B cell (primary cell): ENCODE measurements around the gene SDR9C7. TPM values are rescaled to one million over a fixed set of nuclear protein-coding genes. Genes with fewer than 3 reads are reported as not detected.

Source experiments
- ATAC-seq: fragments of 200-7000 bp; cut with Tn5 transposase; one replicate; pipeline ENCODE4 v1.10.0; 2021; ENCODE audit warnings: low read depth, mild to moderate bottlenecking, moderate number of reproducible peaks, moderate library complexity
- CTCF ChIA-PET: fragments of 350-600 bp; sonication (Branson Sonifier 250); formaldehyde crosslinking; loops from one replicate; lab custom pipeline; 2021; ENCODE audit warnings: antibody characterized with exemption, inconsistent platforms; lab: Charles Lee
- POLR2A ChIA-PET: fragments of 350-600 bp; sonication (Branson Sonifier 250); formaldehyde crosslinking; loops from one replicate; lab custom pipeline; 2021; ENCODE audit warnings: antibody characterized with exemption; lab: Charles Lee
- DNase-seq: peaks from one replicate; pipeline ENCODE4 v3.0.0; 2013
- H2AFZ ChIP-seq: 2 replicates; pipeline ENCODE4 v1.6.1; 2012; ENCODE audit warnings: mild to moderate bottlenecking, low read depth, low read length; ENCODE audit not compliant: insufficient read depth, poor library complexity, severe bottlenecking
- H3K27ac ChIP-seq, 2 donors: 1 replicate in 1 of 2; 2 replicates in 1 of 2; pipeline ENCODE4 v1.5.1; 2012 to 2013; ENCODE audit warnings: low read length in 2 of 2, mild to moderate bottlenecking in 2 of 2, moderate library complexity in 1 of 2
- H3K27me3 ChIP-seq, 4 experiments: fragments of 200-600 bp in 1 of 4; sonication (generic) in 1 of 4; replicated peaks in 1 of 4; 1 replicate in 2 of 4; 2 replicates in 2 of 4; pipeline versions ENCODE4 v1.6.1 to v1.7.0; 2013 to 2016; ENCODE audit warnings: low read length in 3 of 4, mild to moderate bottlenecking in 2 of 4, mixed read lengths in 1 of 4, moderate library complexity in 1 of 4; ENCODE audit not compliant: insufficient read depth in 4 of 4, control insufficient read depth in 3 of 4; ENCODE audit errors: control extremely low read depth in 1 of 4
- H3K36me3 ChIP-seq, 2 experiments: replicated peaks in 1 of 2; 1 replicate in 1 of 2; 2 replicates in 1 of 2; pipeline versions ENCODE4 v1.6.1 to v1.7.1; 2013; ENCODE audit warnings: low read length in 1 of 2; ENCODE audit not compliant: insufficient read depth in 2 of 2, control insufficient read depth in 1 of 2; ENCODE audit errors: control extremely low read depth in 1 of 2, extremely low read depth in 1 of 2
- H3K4me1 ChIP-seq, 2 donors: fragments of 200-600 bp in 1 of 2; sonication (generic) in 1 of 2; 1 replicate in 1 of 2; 2 replicates in 1 of 2; pipeline versions ENCODE4 v1.5.1 to v1.6.1; 2013 to 2017; ENCODE audit warnings: low read length in 2 of 2; ENCODE audit not compliant: control insufficient read depth in 2 of 2, insufficient read depth in 2 of 2
- H3K4me2 ChIP-seq: replicated peaks from 2 replicates; pipeline ENCODE3; 2012; ENCODE audit warnings: mild to moderate bottlenecking, low read depth, low read length; ENCODE audit not compliant: poor library complexity, severe bottlenecking
- H3K4me3 ChIP-seq, 5 experiments: fragments of 200-600 bp in 1 of 5; sonication (generic) in 1 of 5; 1 replicate in 3 of 5; 2 replicates in 2 of 5; pipeline versions ENCODE4 v1.5.1 to v1.7.0; 2011 to 2016; ENCODE audit warnings: low read length in 4 of 5, mild to moderate bottlenecking in 4 of 5, low read depth in 2 of 5, control low read depth in 1 of 5, moderate library complexity in 1 of 5; ENCODE audit not compliant: insufficient read depth in 1 of 5; ENCODE audit errors: control extremely low read depth in 1 of 5, extremely low read depth in 1 of 5
- H3K79me2 ChIP-seq: fragments of 200-600 bp; sonication (generic); one replicate; pipeline ENCODE4 v1.6.0; 2016; ENCODE audit warnings: low read length; ENCODE audit not compliant: control insufficient read depth, insufficient read depth
- H3K9ac ChIP-seq: fragments of 200-600 bp; sonication (generic); 2 replicates; pipeline ENCODE4 v1.6.1; 2017; ENCODE audit warnings: mild to moderate bottlenecking, low read length, moderate library complexity
- H3K9me3 ChIP-seq, 3 donors: one replicate each; pipeline versions ENCODE4 v1.6.1 to v1.7.1; 2013; ENCODE audit warnings: low read length in 2 of 3; ENCODE audit not compliant: control insufficient read depth in 2 of 3, insufficient read depth in 1 of 3; ENCODE audit errors: control extremely low read depth in 1 of 3
- H4K20me1 ChIP-seq: 2 replicates; pipeline ENCODE4 v1.6.0; 2012; ENCODE audit warnings: mild to moderate bottlenecking, low read length; ENCODE audit not compliant: insufficient read depth, control insufficient read depth, poor library complexity, severe bottlenecking
- H3K27ac Mint-ChIP-seq: one replicate; pipeline ENCODE4 v1.8.0; 2021; ENCODE audit warnings: mixed read lengths
- H3K27me3 Mint-ChIP-seq: one replicate; pipeline ENCODE4 v1.8.0; 2021; ENCODE audit warnings: mixed read lengths
- H3K4me1 Mint-ChIP-seq: one replicate; pipeline ENCODE4 v1.8.0; 2021; ENCODE audit warnings: mixed read lengths
- H3K4me3 Mint-ChIP-seq: one replicate; pipeline ENCODE4 v1.8.0; 2021; ENCODE audit warnings: mixed read lengths
- H3K9me3 Mint-ChIP-seq: one replicate; pipeline ENCODE4 v1.8.0; 2022; ENCODE audit warnings: mixed read lengths; ENCODE audit not compliant: insufficient read depth
- EZH2 ChIP-seq: IDR thresholded peaks from 2 replicates; pipeline ENCODE4 v1.6.1; 2012; ENCODE audit warnings: borderline replicate concordance, low read depth, mild to moderate bottlenecking, moderate library complexity, low read length; ENCODE audit not compliant: insufficient read depth, poor library complexity, severe bottlenecking
- WGBS: methylation state at CpG from one replicate; pipeline ENCODE4 v1.1.5; 2013; ENCODE audit warnings: missing lambda C conversion rate; ENCODE audit not compliant: insufficient coverage; 5-methylcytosine and 5-hydroxymethylcytosine counted together
- intact Hi-C: fragments of 100-400 bp; cut with micrococcal nuclease; formaldehyde crosslinking; loops from one replicate; pipeline ENCODE4 v1.10.0; 2022
- polyA plus RNA-seq: library from polyadenylated mRNA; depleted of rRNA; stranded (reverse); fragments of >200 nt; gene quantifications from 2 replicates; pipeline ENCODE4 v1.2.3, GENCODE V29; 2012
- total RNA-seq, 2 donors: library from RNA; stranded (reverse); fragments of 120-200 nt in 1 of 2; gene quantifications; 1 replicate in 1 of 2; 2 replicates in 1 of 2; pipeline versions ENCODE4 v1.2.3 to v1.2.4, GENCODE V29; 2013 to 2022
- TF ChIP-seq, protein P1 (sequence below): fragments of 200-600 bp; IDR thresholded peaks from one replicate; pipeline ENCODE4 v1.8.0; 2022; ENCODE audit warnings: antibody characterized with exemption, mild to moderate bottlenecking

SDR9C7 gene
- total and polyA plus RNA-seq, 2 donors (not counting 1 experiment from before 2014, with no cell fraction given), result not detected

DNA sequence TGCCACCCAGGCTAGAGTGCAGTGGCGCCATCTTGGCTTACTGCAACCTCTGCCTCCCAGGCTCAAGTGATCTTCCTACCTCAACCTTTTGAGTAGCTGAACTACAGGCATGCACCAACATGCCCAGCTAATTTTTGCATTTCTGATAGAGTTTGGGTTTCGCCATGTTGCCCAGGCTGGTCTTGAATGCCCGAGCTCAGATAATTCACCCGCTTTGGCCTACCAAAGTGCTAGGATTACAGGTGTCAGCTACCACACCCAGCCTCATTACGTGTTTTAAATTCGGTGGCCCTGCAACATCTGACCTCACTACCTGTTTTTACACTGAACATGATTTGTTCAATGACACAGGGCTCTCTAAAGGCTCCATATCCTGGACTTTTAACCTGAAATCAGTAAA lies 46.1 kb upstream of the SDR9C7 start:
- CTCF ChIA-PET, result no interaction called here
- intact Hi-C loops, result no loop called here

DNA sequence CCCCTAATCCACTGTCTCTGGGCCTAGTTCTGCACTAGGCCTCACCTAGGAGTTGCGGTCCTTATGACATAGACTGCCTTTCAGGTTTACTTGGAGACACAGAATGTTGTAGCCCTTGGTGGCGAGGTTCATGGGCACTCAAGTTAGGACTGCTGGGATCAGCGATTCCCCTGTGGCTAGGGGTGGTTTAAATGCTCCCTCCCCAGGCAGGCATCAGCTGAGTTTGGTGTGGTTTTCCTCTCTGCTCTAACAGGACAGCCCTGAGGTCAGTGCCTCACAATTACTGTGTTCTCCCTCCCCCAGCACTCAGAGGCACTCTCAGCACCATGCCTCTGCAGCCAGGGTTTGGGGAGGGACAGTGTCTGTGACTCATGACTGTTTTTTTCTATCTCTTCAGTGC lies 45.4 kb upstream of the SDR9C7 start:
- Mint-ChIP-seq H3K4me3 (no peak overlapping the region), H3K27ac (no peak overlapping the region), H3K4me1 (no peaks in the 10 kb centered on the region), H3K27me3 (no peaks in the 10 kb centered on the region), H3K9me3 (no peaks in the 10 kb centered on the region)
- no peak overlapping the region for H3K4me3 ChIP-seq
- ChIA-PET CTCF (no interaction called here), POLR2A (no interaction called here)
- WGBS, result 92% methylated on average over 3 of the region's 3 CpGs
- no peak overlapping the region for H2AFZ ChIP-seq
- no peaks in the 10 kb centered on the region for H4K20me1 ChIP-seq
- intact Hi-C loops, result no loop called here
- no peaks in the 10 kb centered on the region for H3K79me2 ChIP-seq
- ATAC-seq, result no peak
- no peaks in the 10 kb centered on the region for H3K4me1 ChIP-seq
- no peaks in the 10 kb centered on the region for H3K27me3 ChIP-seq
- no peak overlapping the region for H3K4me2 ChIP-seq
- TF ChIP-seq, protein P1, sequence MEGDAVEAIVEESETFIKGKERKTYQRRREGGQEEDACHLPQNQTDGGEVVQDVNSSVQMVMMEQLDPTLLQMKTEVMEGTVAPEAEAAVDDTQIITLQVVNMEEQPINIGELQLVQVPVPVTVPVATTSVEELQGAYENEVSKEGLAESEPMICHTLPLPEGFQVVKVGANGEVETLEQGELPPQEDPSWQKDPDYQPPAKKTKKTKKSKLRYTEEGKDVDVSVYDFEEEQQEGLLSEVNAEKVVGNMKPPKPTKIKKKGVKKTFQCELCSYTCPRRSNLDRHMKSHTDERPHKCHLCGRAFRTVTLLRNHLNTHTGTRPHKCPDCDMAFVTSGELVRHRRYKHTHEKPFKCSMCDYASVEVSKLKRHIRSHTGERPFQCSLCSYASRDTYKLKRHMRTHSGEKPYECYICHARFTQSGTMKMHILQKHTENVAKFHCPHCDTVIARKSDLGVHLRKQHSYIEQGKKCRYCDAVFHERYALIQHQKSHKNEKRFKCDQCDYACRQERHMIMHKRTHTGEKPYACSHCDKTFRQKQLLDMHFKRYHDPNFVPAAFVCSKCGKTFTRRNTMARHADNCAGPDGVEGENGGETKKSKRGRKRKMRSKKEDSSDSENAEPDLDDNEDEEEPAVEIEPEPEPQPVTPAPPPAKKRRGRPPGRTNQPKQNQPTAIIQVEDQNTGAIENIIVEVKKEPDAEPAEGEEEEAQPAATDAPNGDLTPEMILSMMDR, result no peak
- no peak for TF ChIP-seq EZH2
- H3K36me3 ChIP-seq, result no peaks in the 10 kb centered on the region
- no peaks in the 10 kb centered on the region for H3K9me3 ChIP-seq
- no peak overlapping the region for H3K9ac ChIP-seq
- H3K27ac ChIP-seq, result no peak overlapping the region
- no peak for DNase-seq

More for the DNA sequence above, 46.1 kb upstream of the SDR9C7 start:
- Mint-ChIP-seq H3K27ac (no peak overlapping the region), H3K27me3 (no peaks in the 10 kb centered on the region), H3K4me1 (no peaks in the 10 kb centered on the region), H3K4me3 (no peak overlapping the region), H3K9me3 (no peaks in the 10 kb centered on the region)
- no peaks in the 10 kb centered on the region for H3K36me3 ChIP-seq
- no peaks in the 10 kb centered on the region for H4K20me1 ChIP-seq
- H3K79me2 ChIP-seq, result no peaks in the 10 kb centered on the region
- DNase-seq, result no peak
- H3K4me2 ChIP-seq, result no peak overlapping the region
- no peaks in the 10 kb centered on the region for H3K9me3 ChIP-seq
- no peak overlapping the region for H3K4me3 ChIP-seq
- ATAC-seq, result no peak
- no peak overlapping the region for H3K9ac ChIP-seq
- no peak overlapping the region for H2AFZ ChIP-seq
- TF ChIP-seq, protein P1, result no peak
- TF ChIP-seq EZH2, result no peak
- POLR2A ChIA-PET, result no interaction called here
- WGBS, result 96% methylated on average over 6 of the region's 6 CpGs
- H3K27me3 ChIP-seq, result no peaks in the 10 kb centered on the region
- no peaks in the 10 kb centered on the region for H3K4me1 ChIP-seq
- no peak overlapping the region for H3K27ac ChIP-seq
